Epidermal melanocyte (primary cell): Measurements from ENCODE around the gene FGF12.

Experiments used
- DNase-seq: peaks from one replicate; pipeline ENCODE4 v3.0.0; 2011; ENCODE audit warnings: low spot score; ENCODE audit not compliant: insufficient read length

FGF12 gene

DNA sequence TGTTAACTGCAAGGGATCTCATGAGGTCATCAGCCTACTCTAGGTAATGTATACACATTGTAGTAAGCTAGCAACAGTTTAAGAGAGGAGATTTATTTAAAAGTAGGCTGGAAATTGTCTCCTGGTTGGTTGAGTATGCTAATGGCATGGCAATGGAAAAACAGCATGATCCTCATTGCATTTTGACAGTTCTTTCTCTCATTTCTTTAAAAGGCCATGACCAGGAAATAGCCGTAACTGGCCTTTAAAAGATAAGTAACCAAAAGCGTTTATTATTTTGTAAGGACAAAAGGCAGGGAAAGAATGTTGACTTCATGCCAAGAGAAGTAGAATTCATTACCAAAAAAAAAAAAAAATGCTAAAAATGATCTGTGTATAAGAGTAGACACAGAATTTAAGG is 310.3 kb downstream of the FGF12 start:
- no peak for DNase-seq

DNA sequence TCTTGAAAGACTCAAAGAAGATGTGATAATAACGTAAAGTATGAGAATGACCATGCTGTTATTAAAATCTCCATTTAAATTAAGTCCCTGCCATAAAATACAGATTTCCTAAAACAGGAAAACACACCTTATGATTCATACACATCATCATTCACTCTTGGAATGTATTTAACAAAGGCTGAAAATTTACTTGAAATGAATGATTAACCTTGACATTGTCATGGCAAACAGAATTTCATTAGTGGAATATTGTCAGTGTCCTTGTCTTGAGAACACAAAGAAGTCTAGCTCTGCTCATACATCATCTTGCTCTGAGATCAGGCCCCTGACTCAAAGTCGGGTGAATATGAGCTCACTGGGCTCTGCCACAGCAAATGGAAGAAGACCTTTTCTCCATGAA is 313.9 kb downstream of the FGF12 start:
- no peak for DNase-seq

DNA sequence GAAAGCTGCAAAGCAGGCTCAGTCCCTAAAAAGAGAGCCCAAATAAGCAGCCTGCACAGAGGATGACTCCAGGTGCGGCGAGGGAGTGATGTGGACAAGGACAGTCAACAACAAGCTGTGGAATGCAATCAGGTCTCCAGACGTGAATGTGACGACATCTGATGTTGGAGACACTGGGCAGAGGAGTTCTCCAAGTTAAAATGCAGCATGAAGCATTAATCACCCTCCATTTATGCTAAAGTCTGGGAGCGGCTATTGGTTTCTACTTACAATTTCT is 316.7 kb downstream of the FGF12 start:
- DNase-seq: no peak

DNA sequence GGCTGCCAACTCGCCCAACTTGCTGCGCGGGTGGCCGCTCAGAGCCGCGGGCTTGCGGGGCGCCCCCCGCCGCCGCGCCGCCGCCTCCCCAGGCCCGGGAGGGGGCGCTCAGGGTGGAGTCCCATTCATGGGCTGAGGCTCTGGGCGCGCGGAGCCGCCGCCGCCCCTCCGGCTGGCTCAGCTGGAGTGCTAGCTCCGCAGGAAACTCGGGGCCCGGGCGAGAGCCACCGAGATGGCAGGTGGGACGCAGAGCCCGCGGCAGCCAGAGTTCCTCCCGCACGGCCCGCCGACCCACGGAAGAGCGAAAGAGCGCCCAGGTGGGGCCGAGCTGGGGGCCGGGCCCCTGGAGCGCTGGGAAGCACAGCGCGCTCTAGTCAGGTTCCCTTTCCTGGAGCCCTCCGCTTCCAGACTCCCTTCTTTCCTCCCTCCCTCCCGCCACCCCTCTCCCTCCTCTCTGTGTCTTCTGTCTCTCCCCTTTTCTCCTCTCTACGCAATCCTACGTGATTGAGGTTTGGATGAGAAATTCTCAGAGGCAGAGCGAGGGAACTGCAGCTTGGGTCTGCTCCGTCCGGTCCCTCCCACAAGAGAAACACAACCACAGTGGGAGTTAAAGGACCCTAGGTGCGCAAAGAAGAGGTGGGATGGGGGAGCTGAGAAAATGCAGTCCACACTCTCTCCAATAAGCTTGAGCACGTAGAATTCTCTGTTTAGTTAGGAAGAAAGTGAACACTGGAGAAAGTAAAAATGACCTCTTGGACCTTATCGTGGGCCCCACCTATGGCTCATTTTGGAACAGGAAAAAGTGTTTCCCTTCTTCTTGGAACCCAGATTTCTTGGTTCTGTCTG is 317.3 kb downstream of the FGF12 start:
- DNase-seq: no peak

DNA sequence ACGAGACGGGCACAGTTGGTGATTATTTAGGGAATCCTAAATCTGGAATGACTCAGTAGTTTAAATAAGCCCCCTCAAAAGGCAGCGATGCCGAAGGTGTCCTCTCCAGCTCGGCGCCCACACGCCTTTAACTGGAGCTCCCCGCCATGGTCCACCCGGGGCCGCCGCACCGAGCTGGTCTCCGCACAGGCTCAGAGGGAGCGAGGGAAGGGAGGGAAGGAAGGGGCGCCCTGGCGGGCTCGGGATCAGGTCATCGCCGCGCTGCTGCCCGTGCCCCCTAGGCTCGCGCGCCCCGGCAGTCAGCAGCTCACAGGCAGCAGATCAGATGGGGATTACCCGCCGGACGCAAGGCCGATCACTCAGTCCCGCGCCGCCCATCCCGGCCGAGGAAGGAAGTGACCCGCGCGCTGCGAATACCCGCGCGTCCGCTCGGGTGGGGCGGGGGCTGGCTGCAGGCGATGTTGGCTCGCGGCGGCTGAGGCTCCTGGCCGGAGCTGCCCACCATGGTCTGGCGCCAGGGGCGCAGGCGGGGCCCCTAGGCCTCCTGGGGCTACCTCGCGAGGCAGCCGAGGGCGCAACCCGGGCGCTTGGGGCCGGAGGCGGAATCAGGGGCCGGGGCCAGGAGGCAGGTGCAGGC is 318.0 kb downstream of the FGF12 start:
- no peak for DNase-seq

DNA sequence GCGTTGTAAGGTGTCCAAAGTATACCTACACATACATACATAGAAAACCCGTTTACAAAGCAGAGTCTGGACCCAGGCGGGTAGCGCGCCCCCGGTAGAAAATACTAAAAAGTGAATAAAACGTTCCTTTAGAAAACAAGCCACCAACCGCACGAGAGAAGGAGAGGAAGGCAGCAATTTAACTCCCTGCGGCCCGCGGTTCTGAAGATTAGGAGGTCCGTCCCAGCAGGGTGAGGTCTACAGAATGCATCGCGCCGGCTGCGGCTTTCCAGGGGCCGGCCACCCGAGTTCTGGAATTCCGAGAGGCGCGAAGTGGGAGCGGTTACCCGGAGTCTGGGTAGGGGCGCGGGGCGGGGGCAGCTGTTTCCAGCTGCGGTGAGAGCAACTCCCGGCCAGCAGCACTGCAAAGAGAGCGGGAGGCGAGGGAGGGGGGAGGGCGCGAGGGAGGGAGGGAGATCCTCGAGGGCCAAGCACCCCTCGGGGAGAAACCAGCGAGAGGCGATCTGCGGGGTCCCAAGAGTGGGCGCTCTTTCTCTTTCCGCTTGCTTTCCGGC is 318.6 kb downstream of the FGF12 start:
- no peak for DNase-seq

DNA sequence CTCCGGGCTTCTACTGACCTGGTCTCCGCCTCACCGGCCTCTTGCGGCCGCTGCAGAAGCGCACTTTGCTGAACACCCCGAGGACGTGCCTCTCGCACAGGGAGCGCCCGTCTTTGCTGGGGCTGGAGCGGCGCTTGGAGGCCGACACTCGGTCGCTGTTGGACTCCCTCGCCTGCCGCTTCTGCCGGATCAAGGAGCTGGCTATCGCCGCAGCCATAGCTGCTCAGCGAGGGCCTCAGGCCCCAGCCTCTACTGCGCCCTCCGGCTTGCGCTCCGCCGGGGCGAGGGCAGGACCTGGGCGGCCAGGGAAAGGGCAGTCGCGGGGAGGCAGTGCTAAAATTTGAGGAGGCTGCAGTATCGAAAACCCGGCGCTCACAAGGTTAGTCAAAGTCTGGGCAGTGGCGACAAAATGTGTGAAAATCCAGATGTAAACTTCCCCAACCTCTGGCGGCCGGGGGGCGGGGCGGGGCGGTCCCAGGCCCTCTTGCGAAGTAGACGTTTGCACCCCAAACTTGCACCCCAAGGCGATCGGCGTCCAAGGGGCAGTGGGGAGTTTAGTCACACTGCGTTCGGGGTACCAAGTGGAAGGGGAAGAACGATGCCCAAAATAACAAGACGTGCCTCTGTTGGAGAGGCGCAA is 319.2 kb downstream of the FGF12 start:
- DNase-seq: no peak

DNA sequence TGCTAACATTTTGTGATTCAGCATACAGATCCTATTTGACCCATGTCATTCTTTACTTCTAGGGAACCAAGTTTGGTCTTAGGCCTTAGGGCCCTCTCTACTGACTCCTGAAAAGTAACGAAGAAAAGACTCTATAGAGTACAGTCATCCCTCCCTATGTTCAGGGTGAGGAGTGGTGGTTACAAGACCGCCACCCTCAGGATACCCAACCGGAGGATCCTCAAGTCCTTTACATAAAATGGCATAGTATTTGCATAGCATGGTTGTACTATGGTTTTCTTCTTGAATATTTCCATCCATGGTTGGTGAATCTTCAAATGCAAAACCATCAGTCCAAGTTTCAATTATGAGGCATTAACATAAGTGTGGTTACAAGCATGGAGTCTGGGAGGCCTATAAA is 327.6 kb downstream of the FGF12 start:
- DNase-seq: no peak

DNA sequence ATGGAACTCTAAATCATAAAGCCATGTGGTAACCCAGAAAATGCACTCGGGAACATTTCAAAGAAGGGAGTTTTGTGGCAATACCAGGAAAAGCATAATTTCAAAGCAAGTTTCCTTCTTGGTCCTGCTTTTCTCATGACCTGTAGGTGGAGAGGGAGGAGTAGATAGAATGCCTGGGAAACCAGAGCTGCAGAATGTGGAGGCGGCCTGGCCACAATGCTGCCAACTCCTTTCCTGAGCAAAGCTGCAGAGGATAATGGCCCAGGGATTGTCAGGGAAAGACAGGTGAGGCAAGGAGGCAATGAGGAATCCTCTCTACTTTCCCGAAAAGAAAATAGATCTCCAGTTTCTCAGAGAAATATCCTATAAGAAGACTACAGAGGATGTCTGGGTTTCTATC is 330.3 kb downstream of the FGF12 start:
- DNase-seq: no peak

DNA sequence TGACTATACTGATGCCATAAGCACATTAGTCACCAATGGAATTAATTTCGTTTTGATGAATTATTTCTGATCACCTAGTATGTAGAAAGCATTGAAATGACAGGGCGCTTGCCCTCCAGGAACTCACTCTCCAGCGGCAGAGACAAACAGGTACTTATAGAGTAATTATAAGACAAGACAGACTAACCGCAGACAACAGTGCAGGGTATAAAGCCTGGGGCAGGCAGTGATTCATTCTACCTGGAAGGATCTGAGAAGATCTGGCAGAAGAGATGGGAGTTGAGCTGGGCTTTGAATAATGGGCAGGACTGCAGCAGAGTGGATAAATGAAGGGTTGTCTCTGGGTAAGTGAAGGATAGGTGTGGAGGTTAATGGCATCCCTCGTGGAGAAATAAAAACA is 331.8 kb downstream of the FGF12 start:
- DNase-seq: no peak

DNA sequence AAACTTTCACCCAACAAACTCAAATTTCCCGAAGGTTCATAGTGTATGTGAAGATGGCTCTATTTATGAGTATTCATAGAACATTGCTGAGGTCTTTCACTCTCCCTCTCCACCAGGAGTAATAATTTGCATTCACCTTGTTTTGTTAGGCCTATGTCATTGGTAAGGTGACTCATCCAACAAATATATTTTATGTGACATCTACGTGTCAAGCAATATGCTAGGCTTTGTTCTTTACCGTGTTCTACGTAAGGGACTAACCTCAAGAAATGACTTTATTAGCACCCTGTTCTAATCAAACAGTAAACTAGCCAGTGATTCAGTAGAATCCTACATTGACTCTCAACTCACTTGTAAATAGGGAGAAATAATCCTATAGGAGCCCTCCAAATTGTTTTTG is 334.4 kb downstream of the FGF12 start:
- no peak for DNase-seq

DNA sequence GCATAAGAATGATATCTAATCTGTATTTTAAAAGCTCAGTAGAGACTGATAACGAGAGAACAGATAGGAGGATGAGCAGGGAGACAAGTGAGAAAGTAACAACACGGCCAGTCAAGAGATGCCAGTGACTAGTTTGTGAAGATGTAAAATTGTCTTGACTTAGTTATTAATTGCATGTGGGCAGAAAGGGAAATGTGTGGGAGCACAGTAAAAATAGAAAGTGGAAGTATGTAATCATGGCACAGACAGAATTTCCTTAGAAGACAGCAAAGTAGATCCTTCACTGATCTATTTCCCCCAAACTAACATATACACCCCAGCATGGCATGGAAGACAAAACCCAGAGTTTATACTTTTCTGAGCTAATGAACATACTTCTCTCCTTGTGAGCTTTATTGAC is 344.5 kb downstream of the FGF12 start:
- no peak for DNase-seq

DNA sequence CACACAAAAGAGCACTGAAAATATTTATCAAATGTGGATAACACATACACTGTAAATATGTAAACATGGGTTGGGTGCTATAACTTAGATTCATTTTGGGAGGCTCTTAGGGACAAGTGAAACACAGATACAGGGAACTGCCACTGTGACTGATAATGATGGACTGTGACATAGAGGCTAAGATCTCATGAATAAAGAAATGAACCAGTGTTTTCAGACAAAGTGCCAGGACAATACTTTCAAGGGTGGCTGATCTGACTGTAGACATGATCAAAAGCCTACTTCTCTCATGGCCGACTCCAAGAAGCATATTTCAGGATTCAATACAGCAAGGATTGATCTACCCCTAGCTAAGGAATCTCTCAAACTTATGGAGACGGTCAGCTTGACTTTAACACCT is 353.8 kb downstream of the FGF12 start:
- DNase-seq: no peak

DNA sequence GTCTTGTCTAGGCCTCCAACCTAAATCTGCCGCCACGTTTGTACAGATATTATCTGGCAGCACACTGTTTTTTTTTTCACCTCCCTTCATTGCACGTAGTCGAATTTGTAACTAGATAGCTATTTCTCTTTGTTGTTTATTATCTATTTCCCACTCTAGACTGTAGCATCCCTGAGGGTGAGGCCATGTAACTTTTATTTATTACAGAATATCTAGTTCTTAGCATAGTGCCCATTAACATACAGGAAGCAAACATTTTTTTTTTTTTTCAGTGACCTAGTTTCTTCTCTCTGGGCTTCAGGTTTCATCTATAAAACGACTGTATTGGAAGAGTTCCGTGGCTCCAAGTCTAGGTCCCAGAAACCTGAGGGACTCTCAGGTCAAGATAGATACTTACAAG is 354.3 kb downstream of the FGF12 start:
- DNase-seq: no peak

DNA sequence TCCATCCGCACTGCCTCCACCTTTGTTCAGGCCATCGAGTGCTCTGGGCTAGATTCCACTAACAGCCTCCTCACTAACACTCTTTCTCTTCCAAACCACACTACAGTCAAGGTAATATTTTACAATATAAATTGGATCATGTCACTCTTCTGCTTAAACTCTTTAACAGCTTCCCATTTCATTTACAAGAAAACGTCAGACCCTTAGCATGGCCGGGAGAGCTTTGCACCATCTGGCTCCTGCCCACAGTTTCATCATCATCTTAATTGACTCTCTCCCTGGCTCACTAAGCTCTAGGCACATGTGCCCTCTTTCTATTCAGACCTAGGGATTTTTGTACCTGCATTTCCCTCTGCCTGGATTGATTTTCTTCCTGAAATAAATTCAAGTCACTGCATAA is 354.7 kb downstream of the FGF12 start:
- no peak for DNase-seq

DNA sequence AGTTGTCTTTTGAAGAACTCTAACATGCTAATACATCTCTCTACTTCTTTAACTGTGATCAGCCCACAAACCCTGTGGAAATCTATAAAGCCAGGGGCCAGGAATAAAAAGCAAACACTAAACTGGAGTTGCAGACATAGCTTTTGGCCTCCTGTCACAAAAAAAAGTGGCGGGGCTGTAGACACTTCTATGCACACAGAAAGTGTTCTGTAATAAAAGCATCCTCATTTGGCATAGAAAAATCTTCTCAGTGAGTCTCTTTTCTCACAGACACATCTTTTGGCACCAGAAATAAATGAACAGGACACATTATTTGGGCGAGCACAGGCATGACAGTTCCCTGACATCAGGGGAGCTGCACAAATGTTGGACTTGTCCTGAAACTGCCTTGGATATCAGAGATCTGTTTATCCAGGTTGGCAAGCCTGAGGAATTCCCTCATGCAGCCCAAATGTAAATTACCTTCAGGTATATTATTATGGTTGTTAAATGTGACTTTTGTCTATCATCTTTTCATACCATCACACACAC is 355.4 kb downstream of the FGF12 start:
- no peak for DNase-seq

DNA sequence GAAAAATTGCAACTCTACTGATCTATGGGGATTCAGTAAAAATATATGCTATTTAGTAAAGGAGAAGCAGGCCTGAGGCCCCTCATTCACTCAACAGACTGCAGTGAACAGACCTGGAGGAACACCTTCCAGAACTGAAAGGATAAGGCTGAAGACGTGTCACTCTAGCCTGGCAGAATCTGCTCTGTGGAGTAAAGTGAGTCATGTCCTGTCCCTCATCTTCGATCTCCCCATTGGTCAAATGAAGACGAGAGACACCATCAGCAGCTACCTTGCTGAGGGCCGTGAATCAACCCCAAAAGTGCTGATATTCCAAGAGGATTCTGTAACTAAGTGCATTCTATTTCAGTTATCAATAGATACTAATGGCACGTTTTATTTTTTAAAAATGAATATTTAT is 359.7 kb downstream of the FGF12 start:
- DNase-seq: no peak

DNA sequence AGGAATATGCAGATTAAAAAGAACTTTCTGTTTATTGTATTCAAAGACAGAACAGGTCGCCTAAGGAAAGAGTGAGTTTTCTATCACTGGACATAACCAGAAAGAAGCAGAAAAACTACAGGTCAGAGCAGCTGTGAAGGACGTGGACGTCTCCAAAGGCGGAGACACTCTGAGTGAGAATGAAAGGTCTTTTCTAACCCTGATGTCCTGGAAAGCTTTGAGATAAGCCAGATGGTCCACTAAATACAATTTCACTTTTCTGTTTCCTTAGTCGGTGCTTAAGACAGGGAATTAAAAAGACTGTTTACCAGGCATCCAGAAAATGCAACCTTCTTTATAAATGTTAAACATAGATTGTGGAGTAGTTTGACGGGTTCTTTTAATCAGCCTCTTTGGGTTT is 360.4 kb downstream of the FGF12 start:
- no peak for DNase-seq

DNA sequence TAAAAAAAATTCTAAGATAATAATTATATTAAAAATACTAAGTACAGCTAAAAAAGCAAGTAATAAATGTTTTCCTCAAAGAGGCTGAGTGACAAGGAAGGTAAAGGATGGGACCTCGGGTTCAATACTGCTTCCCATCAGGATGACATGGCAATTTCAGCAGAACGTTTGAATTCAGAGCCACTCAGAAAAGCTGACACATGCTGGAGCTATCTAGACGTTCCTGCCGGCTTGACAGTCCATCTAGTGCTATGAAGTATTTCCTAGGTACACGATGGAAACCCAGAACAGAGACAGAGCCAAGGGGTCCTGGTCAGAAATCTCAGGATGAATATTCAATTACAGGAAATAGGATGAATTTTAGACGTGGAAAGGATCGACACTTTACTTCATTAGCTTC is 361.8 kb downstream of the FGF12 start:
- no peak for DNase-seq

DNA sequence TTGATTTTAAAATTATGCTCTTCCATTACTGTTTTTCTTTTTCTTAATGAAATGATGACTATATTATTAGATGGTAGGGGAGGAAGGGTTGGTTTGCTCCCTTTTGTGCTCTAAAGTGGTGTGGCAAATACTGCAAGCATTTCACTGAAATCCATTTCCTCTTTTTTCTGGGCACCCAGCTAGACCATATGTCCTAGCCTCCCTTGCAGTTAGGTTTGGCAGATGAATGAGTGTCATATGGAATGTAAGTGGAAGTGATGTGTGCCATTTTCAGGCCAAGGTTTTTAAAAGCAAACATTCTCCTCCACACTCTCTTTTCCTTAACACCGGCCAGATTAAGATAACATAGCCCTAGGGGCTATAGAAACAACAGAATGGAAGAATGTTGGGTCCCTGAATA is 363.0 kb downstream of the FGF12 start:
- DNase-seq: no peak

DNA sequence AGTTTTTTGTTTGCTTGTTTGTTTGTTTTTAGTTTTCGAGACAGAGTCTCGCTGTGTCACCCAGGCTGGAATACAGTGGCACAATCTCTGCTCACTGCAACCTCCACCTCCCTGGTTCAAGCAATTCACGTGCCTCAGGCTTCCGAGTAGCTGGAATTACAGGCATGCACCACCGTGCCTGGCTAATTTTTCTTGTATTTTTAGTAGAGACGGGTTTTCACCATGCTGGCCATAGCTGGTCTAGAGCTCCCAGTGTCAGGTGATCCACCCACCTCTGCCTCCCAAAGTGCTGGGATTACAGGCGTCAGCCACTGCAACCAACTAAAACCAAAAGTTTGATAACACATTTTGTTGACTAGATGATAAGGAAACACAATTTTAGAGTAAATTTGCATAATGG is 372.7 kb downstream of the FGF12 start:
- no peak for DNase-seq

DNA sequence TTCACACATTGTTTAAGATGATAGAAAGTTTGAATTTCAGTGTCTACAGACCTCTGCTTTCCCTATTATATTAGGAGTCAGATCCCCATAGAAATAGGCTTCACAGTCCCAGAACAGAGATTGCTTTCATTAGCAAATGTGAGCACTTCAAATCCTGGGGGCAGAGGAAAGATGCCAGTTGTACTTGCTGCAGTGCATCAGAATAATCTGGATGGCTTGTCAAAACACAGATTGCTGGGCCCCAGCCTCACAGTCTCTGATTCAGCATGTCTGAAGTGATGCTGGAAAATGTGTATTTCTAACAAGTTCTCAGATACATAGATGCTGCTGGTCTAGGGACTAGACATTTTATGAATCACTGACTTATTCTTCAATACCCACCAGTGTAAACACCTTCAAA is 375.2 kb downstream of the FGF12 start:
- no peak for DNase-seq
